Omental fat pad (tissue), 4 donors: ENCODE results near the gene HELQ. TPM values are rescaled to one million over a fixed set of nuclear protein-coding genes. Genes with fewer than 3 reads are reported as not detected.
"Not testable (repeated sequence)": the region's sequence is repeated elsewhere in the genome, so short reads cannot be mapped to it uniquely, and the experiment has no call there.

Experiments used
- ATAC-seq: fragments of 150-250 bp; one replicate; pipeline ENCODE4 v1.9.1; 2016; ENCODE audit warnings: mild to moderate bottlenecking, moderate library complexity; ENCODE audit not compliant: low FRiP score
- DNase-seq: peaks from one replicate; pipeline ENCODE4 v3.0.0-alpha.2; 2019; ENCODE audit warnings: low spot score
- total RNA-seq, 4 donors: library from RNA; depleted of rRNA; stranded (reverse); fragments of >200 nt; gene quantifications; one replicate each; pipeline ENCODE4 v1.1.0, GENCODE V29; 2016
- TF ChIP-seq, protein P1 (sequence below), 3 donors: fragments of 450-650 bp; IDR thresholded peaks; one replicate each; pipeline ENCODE4 v1.5.1; 2016 to 2017; ENCODE audit warnings: antibody characterized with exemption in 3 of 3, mild to moderate bottlenecking in 3 of 3, moderate library complexity in 2 of 3

Gene HELQ
- total RNA-seq, 4 donors from 2014 or later, result 13.5 to 20.0 (median 17.0) TPM

DNA sequence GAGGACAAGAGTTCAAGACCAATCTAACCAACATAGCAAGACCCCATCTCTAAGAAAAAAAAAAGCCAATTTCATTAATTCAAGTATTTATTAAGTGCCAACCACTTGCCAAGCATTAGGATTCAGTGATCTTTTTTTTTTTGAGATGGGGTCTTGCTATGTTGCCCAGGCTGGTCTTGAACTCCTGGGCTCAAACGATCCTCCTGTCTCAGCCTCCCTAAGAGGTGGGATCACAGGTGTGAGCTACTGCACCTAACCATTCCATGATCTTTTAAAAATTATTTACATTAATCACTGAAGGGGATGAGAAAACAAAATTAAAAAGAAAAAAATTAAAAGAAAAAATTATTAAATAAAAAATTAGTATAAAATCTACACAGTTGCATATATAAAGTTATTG is 24.4 kb downstream of the HELQ start:
- TF ChIP-seq, protein P1, sequence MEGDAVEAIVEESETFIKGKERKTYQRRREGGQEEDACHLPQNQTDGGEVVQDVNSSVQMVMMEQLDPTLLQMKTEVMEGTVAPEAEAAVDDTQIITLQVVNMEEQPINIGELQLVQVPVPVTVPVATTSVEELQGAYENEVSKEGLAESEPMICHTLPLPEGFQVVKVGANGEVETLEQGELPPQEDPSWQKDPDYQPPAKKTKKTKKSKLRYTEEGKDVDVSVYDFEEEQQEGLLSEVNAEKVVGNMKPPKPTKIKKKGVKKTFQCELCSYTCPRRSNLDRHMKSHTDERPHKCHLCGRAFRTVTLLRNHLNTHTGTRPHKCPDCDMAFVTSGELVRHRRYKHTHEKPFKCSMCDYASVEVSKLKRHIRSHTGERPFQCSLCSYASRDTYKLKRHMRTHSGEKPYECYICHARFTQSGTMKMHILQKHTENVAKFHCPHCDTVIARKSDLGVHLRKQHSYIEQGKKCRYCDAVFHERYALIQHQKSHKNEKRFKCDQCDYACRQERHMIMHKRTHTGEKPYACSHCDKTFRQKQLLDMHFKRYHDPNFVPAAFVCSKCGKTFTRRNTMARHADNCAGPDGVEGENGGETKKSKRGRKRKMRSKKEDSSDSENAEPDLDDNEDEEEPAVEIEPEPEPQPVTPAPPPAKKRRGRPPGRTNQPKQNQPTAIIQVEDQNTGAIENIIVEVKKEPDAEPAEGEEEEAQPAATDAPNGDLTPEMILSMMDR (IDR thresholded peaks at IDR 0.05), result no peak
- DNase-seq (no peak), ATAC-seq (no peak)

DNA sequence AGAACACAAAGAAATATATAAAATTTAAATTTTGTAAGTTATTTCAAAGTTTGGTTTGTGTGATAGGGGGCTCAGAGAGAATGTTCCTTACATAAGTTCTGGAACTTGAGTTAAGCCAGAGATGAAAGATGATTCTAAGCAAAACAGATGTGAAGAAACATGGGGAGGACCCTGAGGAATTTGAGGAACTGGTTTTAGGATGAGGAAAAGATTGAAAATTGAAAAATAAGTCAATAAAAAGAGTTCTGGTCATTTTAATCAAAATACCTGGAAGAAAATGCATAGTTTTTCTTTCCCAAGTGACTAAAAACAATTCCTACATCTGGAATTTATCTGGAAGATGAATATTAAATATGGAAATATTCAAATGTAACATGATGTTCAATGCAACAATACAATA is 37.4 kb downstream of the HELQ start:
- TF ChIP-seq, protein P1 (IDR thresholded peaks at IDR 0.05), result no peak
- DNase-seq (no peak), ATAC-seq (no peak)

- no peak for DNase-seq
- no peak for ATAC-seq
- TF ChIP-seq, protein P1 (IDR thresholded peaks at IDR 0.05), result no peak
Observed at GRCh38 chr4:83417566-83417965, 38.1 kb downstream of the HELQ start.

DNA sequence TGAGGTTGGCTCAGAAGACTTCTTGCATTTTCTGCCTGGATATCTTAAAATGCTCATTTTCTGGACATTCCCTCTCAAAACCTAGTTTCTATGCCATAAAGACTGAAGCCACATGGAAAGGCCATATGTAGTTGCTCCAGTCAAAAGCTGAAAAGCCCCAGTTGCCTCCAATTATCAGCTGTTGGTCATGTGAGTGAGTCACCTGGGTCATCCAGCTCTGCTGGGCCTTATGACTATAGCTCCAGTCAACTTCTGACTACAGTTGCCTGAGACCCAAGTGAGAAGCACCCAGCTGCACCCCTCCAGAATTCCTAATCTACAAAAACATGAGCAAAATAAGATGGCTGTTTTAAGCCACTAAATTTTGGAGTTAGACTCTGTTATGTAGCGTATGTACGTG is 41.9 kb downstream of the HELQ start:
- DNase-seq (no peak), ATAC-seq (no peak)
- TF ChIP-seq, protein P1 (IDR thresholded peaks at IDR 0.05), result no peak

- no peak for ATAC-seq
- DNase-seq, result no peak
- TF ChIP-seq, protein P1 (IDR thresholded peaks at IDR 0.05), result no peak
Observed at GRCh38 chr4:83408908-83409307, 46.7 kb downstream of the HELQ start.

DNA sequence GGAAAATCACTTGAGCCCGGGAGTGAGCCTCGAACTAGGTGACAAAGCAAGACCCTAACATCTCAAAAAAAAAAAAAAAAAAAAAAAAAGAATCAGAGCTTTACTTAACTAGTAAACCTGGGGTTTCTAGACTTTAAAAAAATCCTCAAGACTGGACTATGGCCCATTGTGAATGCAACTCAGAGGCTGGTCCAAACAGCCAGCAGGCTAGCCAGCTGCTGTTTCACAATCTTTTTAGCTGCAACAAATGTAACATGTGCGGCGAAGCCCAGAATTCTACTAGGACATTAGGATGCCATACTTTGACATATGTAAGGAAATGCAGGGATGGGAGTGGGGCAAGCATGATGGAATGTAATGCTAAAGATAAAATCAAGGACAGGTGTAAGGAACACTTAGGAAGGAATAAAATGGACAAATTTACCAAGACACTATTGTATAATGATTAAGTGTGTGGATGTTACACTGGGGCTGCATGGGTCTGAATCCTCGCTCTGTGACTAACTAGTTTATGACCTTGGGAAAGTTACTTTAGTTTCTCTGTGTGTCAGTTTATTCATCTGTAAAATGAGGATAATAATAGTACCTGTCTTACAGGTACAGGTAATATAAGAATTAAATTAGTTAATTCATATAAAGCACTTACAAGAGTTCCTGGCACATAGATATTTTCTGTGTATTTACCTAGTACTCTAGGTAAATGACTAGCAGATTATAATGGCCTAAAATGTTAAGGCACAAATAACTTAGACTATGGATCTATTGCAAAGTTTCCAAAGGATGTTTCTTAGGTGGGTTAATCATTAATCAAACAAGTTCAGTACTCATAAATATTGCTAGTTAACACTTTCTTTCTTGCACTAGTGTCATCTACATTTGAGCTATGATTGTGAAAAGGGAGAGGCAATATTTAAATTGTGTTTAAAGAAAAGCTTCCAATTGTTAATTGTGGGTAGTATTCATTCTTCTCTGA is 49.5 kb downstream of the HELQ start:
- ATAC-seq, result no peak
- TF ChIP-seq, protein P1 (IDR thresholded peaks at IDR 0.05), result no peak
- no peak for DNase-seq

GRCh38 chr4:83398158-83398557 is 57.5 kb downstream of the HELQ start:
- ATAC-seq, DNase-seq: not testable (repeated sequence)
